Esophagus muscularis mucosa (tissue), 4 donors: Measurements from ENCODE around the gene LARP7. TPM values are rescaled to one million over a fixed set of nuclear protein-coding genes. Genes with fewer than 3 reads are reported as not detected.

Source experiments
- DNase-seq: peaks from one replicate; pipeline ENCODE4 v3.0.0-alpha.2; 2017; ENCODE audit errors: extremely low spot score
- H3K27ac ChIP-seq, 4 donors: fragments of 200-600 bp; sonication (generic); replicated peaks in 1 of 4; 1 replicate in 3 of 4; 2 replicates in 1 of 4; pipeline ENCODE4 v1.5.1; 2016 to 2019; ENCODE audit warnings: mild to moderate bottlenecking in 1 of 4
- H3K27me3 ChIP-seq, 4 donors: fragments of 200-600 bp; sonication (generic); one replicate each; pipeline versions ENCODE4 v1.5.1 to v1.6.0; 2016 to 2019
- H3K36me3 ChIP-seq, 4 donors: fragments of 200-600 bp; sonication (generic); one replicate each; pipeline ENCODE4 v1.5.1; 2016 to 2019
- H3K4me1 ChIP-seq, 4 donors: fragments of 200-600 bp; sonication (generic); one replicate each; pipeline ENCODE4 v1.5.1; 2016 to 2019
- H3K4me3 ChIP-seq, 4 donors: fragments of 200-600 bp; sonication (generic); 1 replicate in 2 of 4; 2 replicates in 2 of 4; pipeline ENCODE4 v1.5.1; 2016 to 2019; ENCODE audit warnings: mild to moderate bottlenecking in 4 of 4, moderate library complexity in 1 of 4
- H3K9me3 ChIP-seq, 4 donors: fragments of 200-600 bp; sonication (generic); 1 replicate in 3 of 4; 2 replicates in 1 of 4; pipeline ENCODE4 v1.5.1; 2016 to 2019
- EP300 ChIP-seq: sonication (generic); formaldehyde crosslinking; IDR thresholded peaks from one replicate; pipeline ENCODE4 v1.6.1; 2017; ENCODE audit warnings: antibody characterized with exemption
- POLR2A ChIP-seq: fragments of 450-650 bp; IDR thresholded peaks from one replicate; pipeline ENCODE4 v1.6.1; 2017; ENCODE audit warnings: antibody characterized with exemption, moderate library complexity, mild to moderate bottlenecking, low read depth
- POLR2AphosphoS5 ChIP-seq, 2 donors: sonication (generic); formaldehyde crosslinking; IDR thresholded peaks; one replicate each; pipeline ENCODE4 v1.6.1; 2017; ENCODE audit warnings: antibody characterized with exemption in 2 of 2
- WGBS: methylation state at CpG from one replicate; pipeline ENCODE4 v1.1.5; 2018; 5-methylcytosine and 5-hydroxymethylcytosine counted together
- intact Hi-C: fragments of 100-400 bp; cut with DNase I; formaldehyde crosslinking; loops from one replicate; pipeline ENCODE4 v1.15.1; 2023
- total RNA-seq, 4 donors: library from RNA; depleted of rRNA; stranded (reverse); fragments of >200 nt; gene quantifications; one replicate each; pipeline versions ENCODE4 v1.1.0 to v1.2.1, GENCODE V29; 2016
- TF ChIP-seq, protein P1 (sequence below), 3 experiments: fragments of 200-600 bp in 2 of 3; fragments of 450-650 bp in 1 of 3; sonication (generic) in 2 of 3; IDR thresholded peaks; one replicate each; pipeline ENCODE4 v1.5.1; 2017 to 2019; ENCODE audit warnings: antibody characterized with exemption in 3 of 3, mild to moderate bottlenecking in 2 of 3, moderate library complexity in 1 of 3

The LARP7 gene
- total RNA-seq, 4 donors from 2014 or later, result 42.3 to 75.6 (median 47.3) TPM

DNA sequence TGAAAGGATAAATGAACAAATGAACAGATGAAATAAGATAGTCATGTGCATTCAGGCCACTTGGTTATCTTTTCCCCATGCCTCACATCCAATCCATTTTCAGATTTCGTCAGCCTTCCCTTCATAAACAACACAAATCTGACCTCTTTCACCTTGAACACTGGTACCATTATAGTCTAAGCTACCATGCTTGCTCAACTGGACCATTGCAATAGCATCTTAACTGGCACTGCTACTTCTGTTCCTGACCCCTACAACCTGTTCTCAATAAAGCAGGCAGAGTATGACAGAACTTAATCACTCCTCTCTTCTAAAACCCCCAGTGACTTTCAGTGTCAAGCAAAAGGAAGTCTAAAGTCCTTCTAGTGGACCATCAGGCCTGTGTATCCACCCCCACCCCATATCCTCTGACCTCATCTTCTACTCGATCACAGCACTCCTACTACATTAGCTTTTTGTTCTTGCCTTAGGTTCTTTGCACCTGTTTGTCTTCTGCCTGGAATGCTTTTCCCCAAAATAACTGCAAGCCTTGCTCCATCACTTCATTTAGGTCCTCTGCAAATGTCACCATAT, 40.7 kb downstream of the LARP7 start:
- TF ChIP-seq EP300 (no peak), POLR2A (no peak), POLR2AphosphoS5 (IDR thresholded peaks at IDR 0.05) (no peak)
- TF ChIP-seq, protein P1, sequence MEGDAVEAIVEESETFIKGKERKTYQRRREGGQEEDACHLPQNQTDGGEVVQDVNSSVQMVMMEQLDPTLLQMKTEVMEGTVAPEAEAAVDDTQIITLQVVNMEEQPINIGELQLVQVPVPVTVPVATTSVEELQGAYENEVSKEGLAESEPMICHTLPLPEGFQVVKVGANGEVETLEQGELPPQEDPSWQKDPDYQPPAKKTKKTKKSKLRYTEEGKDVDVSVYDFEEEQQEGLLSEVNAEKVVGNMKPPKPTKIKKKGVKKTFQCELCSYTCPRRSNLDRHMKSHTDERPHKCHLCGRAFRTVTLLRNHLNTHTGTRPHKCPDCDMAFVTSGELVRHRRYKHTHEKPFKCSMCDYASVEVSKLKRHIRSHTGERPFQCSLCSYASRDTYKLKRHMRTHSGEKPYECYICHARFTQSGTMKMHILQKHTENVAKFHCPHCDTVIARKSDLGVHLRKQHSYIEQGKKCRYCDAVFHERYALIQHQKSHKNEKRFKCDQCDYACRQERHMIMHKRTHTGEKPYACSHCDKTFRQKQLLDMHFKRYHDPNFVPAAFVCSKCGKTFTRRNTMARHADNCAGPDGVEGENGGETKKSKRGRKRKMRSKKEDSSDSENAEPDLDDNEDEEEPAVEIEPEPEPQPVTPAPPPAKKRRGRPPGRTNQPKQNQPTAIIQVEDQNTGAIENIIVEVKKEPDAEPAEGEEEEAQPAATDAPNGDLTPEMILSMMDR (IDR thresholded peaks at IDR 0.05), result no peak
- Histone ChIP-seq H3K4me3 (no peak overlapping the region), H3K27ac (no peak overlapping the region), H3K4me1 (no peaks in the 10 kb centered on the region), H3K9me3 (no peaks in the 10 kb centered on the region), H3K27me3 (no peaks in the 10 kb centered on the region), H3K36me3 (no peaks in the 10 kb centered on the region)
- 80% methylated on average over 2 of the region's 2 CpGs for WGBS
- DNase-seq, result peak; percentile 45
- intact Hi-C loops, result no loop called here

GRCh38 chr4:112680996-112681395, 44.1 kb downstream of the LARP7 start:
- intact Hi-C loops, result no loop called here
- 66% methylated on average over 2 of the region's 2 CpGs for WGBS
- Histone ChIP-seq H3K4me3 (no peak overlapping the region), H3K9me3 (no peaks in the 10 kb centered on the region), H3K27me3 (no peaks in the 10 kb centered on the region), H3K36me3 (no peaks in the 10 kb centered on the region), H3K27ac (no peak overlapping the region), H3K4me1 (no peaks in the 10 kb centered on the region)
- DNase-seq, result peak; percentile 53
- TF ChIP-seq POLR2AphosphoS5 (IDR thresholded peaks at IDR 0.05), result no peak
- TF ChIP-seq, protein P1 (IDR thresholded peaks at IDR 0.05), result no peak
- no peak for TF ChIP-seq POLR2A
- no peak for TF ChIP-seq EP300

DNA sequence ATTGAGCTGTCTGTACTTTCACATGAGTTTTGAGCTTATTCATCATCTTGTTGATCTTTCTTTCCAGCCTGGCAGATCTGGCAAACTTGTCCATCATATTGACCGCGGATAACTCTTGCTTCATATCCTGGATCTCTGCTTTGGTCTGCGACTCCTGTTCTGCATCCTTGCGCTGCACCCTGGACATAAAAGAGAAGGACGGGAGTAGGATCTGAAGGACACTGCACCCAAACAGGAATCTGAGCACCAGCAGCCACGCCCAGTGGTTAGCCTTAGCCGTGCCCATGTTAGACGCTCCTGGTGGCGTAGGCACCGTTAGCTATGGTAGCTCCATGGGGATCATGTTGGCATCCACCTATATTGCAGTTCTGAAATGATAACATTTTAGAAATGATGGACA, 56.6 kb downstream of the LARP7 start:
- Histone ChIP-seq H3K27me3 (no peaks in the 10 kb centered on the region), H3K36me3 (no peaks in the 10 kb centered on the region), H3K4me3 (no peak overlapping the region), H3K4me1 (no peaks in the 10 kb centered on the region), H3K27ac (no peak overlapping the region), H3K9me3 (no peaks in the 10 kb centered on the region)
- no peak for TF ChIP-seq EP300
- no peak for TF ChIP-seq POLR2AphosphoS5 (IDR thresholded peaks at IDR 0.05)
- TF ChIP-seq, protein P1 (IDR thresholded peaks at IDR 0.05), result no peak
- TF ChIP-seq POLR2A, result no peak
- WGBS, result 96% methylated on average over 10 of the region's 10 CpGs
- intact Hi-C loops, result no loop called here
- DNase-seq, result peak; percentile 90

- no peak overlapping the region for H3K4me3 ChIP-seq
- WGBS, result 98% methylated on average over 3 of the region's 3 CpGs
- no peak overlapping the region for H3K27ac ChIP-seq
- intact Hi-C loops, result no loop called here
- no peaks in the 10 kb centered on the region for H3K36me3 ChIP-seq
- peaks cover 0 to 11% (median 0%) of the 10 kb centered on the region in 4 donors for H3K27me3 ChIP-seq
- TF ChIP-seq, protein P1 (IDR thresholded peaks at IDR 0.05), result no peak
- TF ChIP-seq POLR2AphosphoS5 (IDR thresholded peaks at IDR 0.05), result no peak
- no peak for TF ChIP-seq EP300
- no peak for TF ChIP-seq POLR2A
- no peak for DNase-seq
- no peaks in the 10 kb centered on the region for H3K9me3 ChIP-seq
- H3K4me1 ChIP-seq, result peaks cover 6 to 11% (median 9%) of the 10 kb centered on the region in 4 donors
These were observed 63.7 kb downstream of the LARP7 start for GRCh38 chr4:112700679-112701078.

DNA sequence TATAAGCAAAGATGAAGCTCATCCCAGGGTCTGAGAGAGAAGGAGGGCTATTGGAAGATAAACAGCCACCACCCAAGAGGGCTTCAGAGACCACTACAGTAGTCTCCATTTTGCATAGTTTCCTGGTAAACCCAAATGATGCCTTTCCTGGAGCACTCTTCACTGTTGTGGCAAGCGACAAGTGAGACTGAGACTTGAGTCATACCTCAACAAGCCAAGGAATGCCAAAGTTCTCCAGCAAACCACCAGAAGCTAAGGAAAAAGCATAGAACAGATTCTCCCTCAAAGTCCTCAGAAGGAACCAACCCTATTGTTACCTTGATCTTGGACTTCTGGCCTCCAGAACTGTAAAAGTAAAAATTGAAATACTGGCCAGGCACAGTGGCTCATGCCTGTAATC, 65.9 kb downstream of the LARP7 start:
- TF ChIP-seq POLR2A (no peak), EP300 (no peak), POLR2AphosphoS5 (IDR thresholded peaks at IDR 0.05) (no peak)
- TF ChIP-seq, protein P1 (IDR thresholded peaks at IDR 0.05), result no peak
- peak; percentile 64 for DNase-seq

More for the DNA sequence above, 65.9 kb downstream of the LARP7 start:
- Histone ChIP-seq H3K36me3 (no peaks in the 10 kb centered on the region), H3K9me3 (no peaks in the 10 kb centered on the region), H3K4me1 (peaks cover 6 to 21% (median 12%) of the 10 kb centered on the region in 4 donors), H3K4me3 (no peak overlapping the region), H3K27ac (no peak overlapping the region), H3K27me3 (peaks cover 0 to 11% (median 0%) of the 10 kb centered on the region in 4 donors)
- 95% methylated on average over 1 of the region's 1 CpG for WGBS
- intact Hi-C loops, result no loop called here
